GM18870 (cell line): ENCODE measurements around the gene ARHGEF1.
"Not testable (repeated sequence)": the region's sequence is repeated elsewhere in the genome, so short reads cannot be mapped to it uniquely, and the experiment has no call there.

Source experiments
- ATAC-seq: cut with Tn5 transposase; IDR thresholded peaks from one replicate; pipeline ENCODE4 v1.9.1; 2021; ENCODE audit warnings: moderate library complexity; ENCODE audit not compliant: unreplicated experiment

ARHGEF1 gene

DNA sequence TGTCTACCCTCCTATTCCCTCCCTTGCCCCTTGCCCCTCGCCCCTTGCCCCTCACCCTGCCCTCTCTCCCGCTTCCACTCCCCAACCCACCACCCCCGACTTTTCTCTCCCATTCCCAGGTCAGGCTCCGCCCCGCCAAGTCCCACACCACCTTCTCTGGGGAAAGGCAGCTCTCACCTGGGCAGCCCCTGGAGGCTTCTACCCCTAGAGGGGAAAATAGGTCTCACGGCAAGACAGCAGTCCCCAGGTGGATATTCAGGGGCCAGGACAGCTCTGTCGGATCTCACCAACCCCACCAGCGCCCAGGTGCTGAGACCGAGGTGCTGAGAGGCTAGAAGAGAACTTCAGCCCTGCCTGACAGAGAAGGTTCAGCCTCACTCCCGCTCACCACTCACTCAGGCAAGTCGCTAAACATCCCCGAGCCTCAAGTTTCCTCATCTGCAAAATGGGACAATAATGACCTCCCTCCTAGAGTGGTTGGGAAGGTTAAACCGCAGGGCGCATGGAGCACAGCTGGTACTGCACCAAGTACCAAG is 46.6 kb downstream of the ARHGEF1 start:
- no peak for ATAC-seq

- no peak for ATAC-seq
Measured at GRCh38 chr19:41930322-41930722, 47.3 kb downstream of the ARHGEF1 start.

GRCh38 chr19:41930926-41931592 is 48.1 kb downstream of the ARHGEF1 start:
- no peak for ATAC-seq

DNA sequence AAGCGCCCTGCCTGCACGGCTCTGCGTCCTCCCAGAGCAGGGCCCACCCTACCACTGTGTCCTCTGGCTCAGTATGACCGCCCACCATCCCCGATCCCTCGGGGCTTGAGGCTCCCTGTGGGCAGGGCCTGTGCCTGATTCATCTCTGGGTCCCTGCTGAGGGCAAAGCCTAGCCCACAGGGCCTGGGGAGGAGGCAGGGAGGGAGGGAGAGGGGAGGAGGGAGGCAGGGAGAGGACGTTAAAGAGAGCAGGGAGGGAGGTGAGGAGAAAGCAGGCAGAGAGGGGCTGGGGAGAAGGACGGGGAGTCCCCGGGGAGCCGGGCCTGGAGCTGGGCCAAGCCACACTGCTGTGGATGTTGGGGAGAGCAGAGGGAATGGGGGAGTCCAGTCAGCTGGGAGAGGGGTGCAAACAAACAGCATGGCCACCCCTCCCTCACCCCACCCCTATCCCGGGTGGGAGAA is 49.3 kb downstream of the ARHGEF1 start:
- ATAC-seq, result no peak

- no peak for ATAC-seq
Measured at GRCh38 chr19:41932720-41933332, 49.8 kb downstream of the ARHGEF1 start.

- ATAC-seq, result no peak
Measured at GRCh38 chr19:41933693-41934426, 50.9 kb downstream of the ARHGEF1 start.

DNA sequence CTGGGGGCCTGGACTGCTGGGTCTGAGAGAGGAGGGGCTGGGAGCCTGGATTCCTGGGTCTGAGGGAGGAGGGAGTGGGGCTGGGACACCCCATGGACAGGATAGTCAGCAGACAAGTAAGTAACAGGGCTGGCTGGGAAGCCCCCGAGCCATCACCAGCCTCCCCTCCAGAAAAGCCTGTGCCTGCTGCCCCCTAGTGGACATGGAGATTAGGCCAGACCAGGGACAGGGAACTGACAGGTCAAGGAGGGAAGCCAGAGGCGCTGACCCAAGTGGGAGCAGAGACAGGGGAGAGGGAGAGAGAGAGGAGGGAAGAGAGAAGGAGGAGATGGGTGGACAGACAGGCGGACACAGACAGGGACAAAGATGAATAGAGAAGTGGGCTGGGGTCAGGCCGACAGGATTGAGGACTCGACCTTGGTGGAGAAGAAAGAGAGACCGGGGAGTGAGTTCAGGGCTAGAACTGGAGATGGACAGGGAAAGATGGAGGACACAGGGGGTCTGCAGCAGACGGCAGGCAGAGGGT is 51.9 kb downstream of the ARHGEF1 start:
- ATAC-seq, result no peak

- ATAC-seq, result no peak
Measured at GRCh38 chr19:41935760-41936415, 52.9 kb downstream of the ARHGEF1 start.

- ATAC-seq, result no peak
Measured at GRCh38 chr19:41936416-41936850, 53.4 kb downstream of the ARHGEF1 start.

- no peak for ATAC-seq
Measured at GRCh38 chr19:41936961-41937360, 54.0 kb downstream of the ARHGEF1 start.

DNA sequence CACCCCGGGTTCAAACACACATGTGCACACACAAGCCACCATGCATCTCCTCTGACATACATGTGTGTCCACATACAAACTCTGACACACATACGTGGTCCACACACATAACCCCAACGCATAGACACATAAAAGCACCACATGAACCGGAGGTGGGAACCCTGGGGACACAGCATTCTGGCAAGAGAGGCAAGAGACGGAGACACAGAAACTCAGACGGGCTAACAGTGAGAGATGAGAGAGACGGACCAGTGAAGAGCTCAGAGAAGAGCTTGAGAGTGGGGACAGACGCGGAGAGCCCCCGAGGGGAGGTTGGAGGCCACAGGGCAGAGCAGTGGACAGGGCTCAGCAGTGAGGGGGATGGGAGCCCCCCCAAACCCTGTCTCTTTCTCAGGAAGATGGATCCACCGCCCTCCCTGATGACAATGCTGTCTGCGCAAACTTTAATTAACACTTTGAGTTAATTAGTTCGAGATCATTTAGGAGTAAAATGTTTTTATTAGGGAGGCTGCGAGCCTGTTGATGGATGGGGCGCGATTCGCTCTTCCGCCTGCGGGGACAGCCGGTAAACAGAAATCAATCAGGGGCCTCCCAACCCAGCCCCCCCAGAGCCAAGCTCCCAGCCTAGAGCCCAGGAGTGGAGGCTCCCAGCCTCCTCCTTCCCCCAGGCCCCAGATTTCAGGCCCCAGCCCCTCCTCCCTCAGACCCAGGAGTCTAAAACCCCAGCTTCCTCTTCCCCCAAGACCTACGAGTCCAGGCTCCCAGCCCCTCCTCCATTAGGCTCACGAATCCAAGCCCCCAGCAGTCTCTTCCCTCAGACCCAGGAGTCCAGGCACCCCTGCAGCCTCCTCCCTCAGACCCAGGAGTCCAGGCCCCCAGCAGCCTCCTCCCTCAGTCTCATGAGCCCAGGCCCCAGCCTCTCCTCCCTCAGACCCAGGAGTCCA is 54.8 kb downstream of the ARHGEF1 start:
- no peak for ATAC-seq

DNA sequence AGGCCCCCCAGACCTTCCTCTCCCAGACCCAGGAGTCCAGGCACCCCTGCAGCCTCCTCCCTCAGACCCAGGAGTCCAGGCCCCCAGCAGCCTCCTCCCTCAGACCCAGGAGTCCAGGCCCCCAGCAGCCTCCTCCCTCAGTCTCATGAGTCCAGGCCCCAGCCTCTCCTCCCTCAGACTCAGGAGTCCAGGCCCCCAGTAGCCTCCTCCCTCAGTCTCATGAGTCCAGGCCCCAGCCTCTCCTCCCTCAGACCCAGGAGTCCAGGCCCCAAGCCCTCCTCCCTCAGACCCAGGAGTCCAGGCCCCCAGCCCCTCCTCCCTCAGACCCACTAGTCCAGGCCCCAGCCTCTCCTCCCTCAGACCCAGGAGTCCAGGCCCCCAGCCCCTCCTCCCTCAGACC is 56.2 kb downstream of the ARHGEF1 start:
- not testable (repeated sequence) for ATAC-seq

- no peak for ATAC-seq
Measured at GRCh38 chr19:41939861-41940730, 57.1 kb downstream of the ARHGEF1 start.

DNA sequence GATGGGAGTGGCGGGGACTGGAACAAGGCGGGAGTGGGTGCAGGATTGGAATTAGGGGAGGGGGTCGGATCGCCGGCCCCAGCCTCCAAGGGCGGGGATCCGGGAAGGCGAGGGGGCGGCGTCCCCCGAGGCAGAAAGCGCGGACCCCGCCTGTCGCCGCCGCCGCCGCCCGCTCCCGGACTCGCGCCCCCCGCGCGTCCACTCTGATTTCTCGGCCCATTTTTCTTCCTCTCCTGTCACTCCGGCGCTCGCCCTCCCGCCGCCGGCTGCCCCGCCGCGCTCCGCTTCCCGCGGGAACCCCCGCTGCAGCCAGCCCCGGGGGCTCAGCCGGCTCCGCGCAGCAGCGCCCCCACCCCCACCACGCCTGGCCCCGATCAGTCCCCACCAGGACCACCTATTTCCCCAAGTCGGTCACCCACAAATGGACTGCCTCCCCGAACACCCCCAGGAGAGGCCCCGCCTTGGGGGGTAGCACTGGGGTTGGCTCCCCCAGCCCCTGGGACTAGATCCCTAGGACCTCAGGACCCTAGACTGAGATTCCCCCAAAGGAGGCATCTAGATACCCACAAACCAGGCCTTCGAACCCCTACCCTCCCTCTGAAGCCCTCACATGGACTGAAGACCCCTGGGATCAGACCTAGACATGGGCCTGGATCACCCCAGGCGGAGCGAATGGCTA is 57.9 kb downstream of the ARHGEF1 start:
- ATAC-seq, result no peak

DNA sequence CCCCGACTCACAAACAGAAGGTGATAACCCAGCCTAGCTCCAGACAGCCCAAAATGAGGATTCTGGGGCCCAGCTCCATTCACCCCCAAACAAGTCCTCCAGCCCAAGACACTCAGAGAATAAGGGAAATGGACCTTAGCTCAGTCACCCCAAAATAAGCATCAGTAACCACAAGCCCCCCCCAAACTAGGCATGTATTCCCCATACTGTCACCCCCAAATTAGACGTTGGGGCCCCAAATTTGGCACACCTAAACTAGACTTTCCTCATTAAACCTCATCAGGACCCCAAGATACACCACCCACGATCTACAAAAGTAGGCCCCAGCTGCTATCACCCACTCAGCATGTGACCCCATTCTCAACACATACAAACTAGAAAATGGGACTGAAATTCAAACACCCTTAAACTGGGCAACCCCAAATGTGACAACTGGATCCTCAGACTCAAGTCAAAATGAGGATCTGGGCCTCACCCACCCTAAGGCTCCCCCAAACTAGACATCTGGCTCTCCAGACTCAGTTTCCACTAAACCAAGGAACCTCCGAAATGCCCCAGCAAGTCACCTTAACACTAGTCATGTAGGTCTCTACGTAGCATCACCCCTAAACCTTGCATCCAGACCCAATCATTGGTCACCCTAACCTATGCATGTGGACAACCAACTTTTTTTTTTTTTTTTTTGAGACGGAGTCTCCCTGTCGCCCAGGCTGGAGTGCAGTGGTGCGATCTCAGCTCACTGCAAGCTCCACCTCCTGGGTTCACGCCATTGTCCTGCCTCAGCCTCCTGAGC is 58.6 kb downstream of the ARHGEF1 start:
- no peak for ATAC-seq

- no peak for ATAC-seq
Measured at GRCh38 chr19:41944336-41944735, 61.4 kb downstream of the ARHGEF1 start.

DNA sequence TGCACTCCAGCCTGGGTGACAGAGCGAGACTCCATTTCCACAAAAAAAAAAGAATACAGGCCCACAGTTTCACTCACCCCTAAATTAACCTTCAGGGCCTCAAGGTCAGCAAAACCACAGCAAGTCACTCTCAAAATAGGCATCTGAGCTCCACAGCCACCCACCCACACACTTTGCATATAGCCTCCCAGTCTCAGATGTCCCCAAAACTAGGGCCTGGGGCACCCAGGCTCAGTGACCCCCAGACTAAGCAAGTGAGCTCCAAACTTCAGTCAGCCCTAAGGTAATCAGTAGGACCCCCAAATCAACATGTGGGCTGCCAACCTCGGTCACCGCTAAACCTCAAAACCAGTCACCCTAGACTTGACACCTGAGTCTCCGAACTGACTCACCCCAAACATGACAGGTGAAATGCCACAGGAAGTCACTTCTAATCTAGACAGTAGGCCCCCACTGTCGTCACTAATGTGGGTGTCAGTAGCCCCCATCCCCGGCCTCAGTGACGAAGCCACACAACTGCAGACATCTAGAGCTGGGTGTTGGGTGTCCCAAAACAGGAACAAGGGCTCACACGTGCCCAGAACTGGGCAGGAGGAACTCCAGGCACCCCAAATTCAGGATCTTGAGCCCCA is 62.3 kb downstream of the ARHGEF1 start:
- peak; percentile 81 for ATAC-seq
